ENCODE data around the gene DAGLA. TPM values are rescaled to one million over a fixed set of nuclear protein-coding genes. Genes with fewer than 3 reads are reported as not detected.

DAGLA gene
- total RNA-seq, 1 experiment from 2014 or later: 4.8 TPM

- no peaks in the 10 kb centered on the region for H3K36me3 ChIP-seq (replicated peaks; ENCODE audit: control insufficient read depth, insufficient read depth, low read length)
- no peak for DNase-seq
- H3K27me3 ChIP-seq (ENCODE audit: control insufficient read depth, insufficient read depth, low read length): peaks cover 20% of the 10 kb centered on the region
- no peak overlapping the region for H3K4me3 ChIP-seq (ENCODE audit: insufficient read depth, low read depth, low read length)
Measured at GRCh38 chr11:61753672-61754071, 73.5 kb downstream of the DAGLA start.

- H3K27me3 ChIP-seq (ENCODE audit: control insufficient read depth, insufficient read depth, low read length): peaks cover 20% of the 10 kb centered on the region
- DNase-seq: no peak
- no peak overlapping the region for H3K4me3 ChIP-seq (ENCODE audit: insufficient read depth, low read depth, low read length)
- H3K36me3 ChIP-seq (replicated peaks; ENCODE audit: control insufficient read depth, insufficient read depth, low read length): no peaks in the 10 kb centered on the region
Measured at GRCh38 chr11:61754534-61755482, 74.6 kb downstream of the DAGLA start.

- Histone ChIP-seq H3K4me3 (ENCODE audit: insufficient read depth, low read depth, low read length) (no peak overlapping the region), H3K27me3 (ENCODE audit: control insufficient read depth, insufficient read depth, low read length) (peaks cover 20% of the 10 kb centered on the region), H3K36me3 (replicated peaks; ENCODE audit: control insufficient read depth, insufficient read depth, low read length) (no peaks in the 10 kb centered on the region)
- DNase-seq: no peak
Measured at GRCh38 chr11:61756147-61756451, 75.9 kb downstream of the DAGLA start.

- H3K36me3 ChIP-seq (replicated peaks; ENCODE audit: control insufficient read depth, insufficient read depth, low read length): no peaks in the 10 kb centered on the region
- no peak for DNase-seq
- no peak overlapping the region for H3K4me3 ChIP-seq (ENCODE audit: insufficient read depth, low read depth, low read length)
- H3K27me3 ChIP-seq (ENCODE audit: control insufficient read depth, insufficient read depth, low read length): peaks cover 20% of the 10 kb centered on the region
Measured at GRCh38 chr11:61756452-61757212, 76.4 kb downstream of the DAGLA start.

GRCh38 chr11:61757213-61757862, 77.1 kb downstream of the DAGLA start:
- no peak overlapping the region for H3K4me3 ChIP-seq (ENCODE audit: insufficient read depth, low read depth, low read length)
- H3K27me3 ChIP-seq (ENCODE audit: control insufficient read depth, insufficient read depth, low read length): peaks cover 15% of the 10 kb centered on the region
- no peaks in the 10 kb centered on the region for H3K36me3 ChIP-seq (replicated peaks; ENCODE audit: control insufficient read depth, insufficient read depth, low read length)
- no peak for DNase-seq

- DNase-seq: no peak
- H3K36me3 ChIP-seq (replicated peaks; ENCODE audit: control insufficient read depth, insufficient read depth, low read length): no peaks in the 10 kb centered on the region
- H3K27me3 ChIP-seq (ENCODE audit: control insufficient read depth, insufficient read depth, low read length): no peaks in the 10 kb centered on the region
- no peak overlapping the region for H3K4me3 ChIP-seq (ENCODE audit: insufficient read depth, low read depth, low read length)
Measured at GRCh38 chr11:61760946-61761345, 80.8 kb downstream of the DAGLA start.

- no peak for DNase-seq
- H3K36me3 ChIP-seq (replicated peaks; ENCODE audit: control insufficient read depth, insufficient read depth, low read length): no peaks in the 10 kb centered on the region
- no peaks in the 10 kb centered on the region for H3K27me3 ChIP-seq (ENCODE audit: control insufficient read depth, insufficient read depth, low read length)
- H3K4me3 ChIP-seq (ENCODE audit: insufficient read depth, low read depth, low read length): no peak overlapping the region
Measured at GRCh38 chr11:61761440-61762222, 81.4 kb downstream of the DAGLA start.

- DNase-seq: no peak
- Histone ChIP-seq H3K4me3 (ENCODE audit: insufficient read depth, low read depth, low read length) (no peak overlapping the region), H3K36me3 (replicated peaks; ENCODE audit: control insufficient read depth, insufficient read depth, low read length) (no peaks in the 10 kb centered on the region), H3K27me3 (ENCODE audit: control insufficient read depth, insufficient read depth, low read length) (no peaks in the 10 kb centered on the region)
Measured at GRCh38 chr11:61762223-61762615, 82.0 kb downstream of the DAGLA start.

GRCh38 chr11:61762798-61763197, 82.6 kb downstream of the DAGLA start:
- H3K27me3 ChIP-seq (ENCODE audit: control insufficient read depth, insufficient read depth, low read length): no peaks in the 10 kb centered on the region

GRCh38 chr11:61763930-61764605, 83.9 kb downstream of the DAGLA start:
- DNase-seq: no peak
- Histone ChIP-seq H3K4me3 (ENCODE audit: insufficient read depth, low read depth, low read length) (no peak overlapping the region), H3K36me3 (replicated peaks; ENCODE audit: control insufficient read depth, insufficient read depth, low read length) (no peaks in the 10 kb centered on the region), H3K27me3 (ENCODE audit: control insufficient read depth, insufficient read depth, low read length) (no peaks in the 10 kb centered on the region)

More at GRCh38 chr11:61762798-61763197, 82.6 kb downstream of the DAGLA start:
- Histone ChIP-seq H3K4me3 (ENCODE audit: insufficient read depth, low read depth, low read length) (no peak overlapping the region), H3K36me3 (replicated peaks; ENCODE audit: control insufficient read depth, insufficient read depth, low read length) (no peaks in the 10 kb centered on the region)
- no peak for DNase-seq

- Histone ChIP-seq H3K27me3 (ENCODE audit: control insufficient read depth, insufficient read depth, low read length) (no peaks in the 10 kb centered on the region), H3K36me3 (replicated peaks; ENCODE audit: control insufficient read depth, insufficient read depth, low read length) (no peaks in the 10 kb centered on the region), H3K4me3 (ENCODE audit: insufficient read depth, low read depth, low read length) (no peak overlapping the region)
- peak; percentile 97 for DNase-seq
Measured at GRCh38 chr11:61764606-61765260, 84.5 kb downstream of the DAGLA start.

GRCh38 chr11:61765550-61766253, 85.5 kb downstream of the DAGLA start:
- peak; percentile 80 for DNase-seq
- Histone ChIP-seq H3K4me3 (ENCODE audit: insufficient read depth, low read depth, low read length) (no peak overlapping the region), H3K27me3 (ENCODE audit: control insufficient read depth, insufficient read depth, low read length) (no peaks in the 10 kb centered on the region), H3K36me3 (replicated peaks; ENCODE audit: control insufficient read depth, insufficient read depth, low read length) (no peaks in the 10 kb centered on the region)

GRCh38 chr11:61766353-61766841, 86.2 kb downstream of the DAGLA start:
- H3K36me3 ChIP-seq (replicated peaks; ENCODE audit: control insufficient read depth, insufficient read depth, low read length): no peaks in the 10 kb centered on the region
- no peak overlapping the region for H3K4me3 ChIP-seq (ENCODE audit: insufficient read depth, low read depth, low read length)
- no peak for DNase-seq
- H3K27me3 ChIP-seq (ENCODE audit: control insufficient read depth, insufficient read depth, low read length): no peaks in the 10 kb centered on the region

Data from H7 (cell line).